ENCODE measurements around the gene TWSG1.
"Not testable (repeated sequence)": the region's sequence is repeated elsewhere in the genome, so short reads cannot be mapped to it uniquely, and the experiment has no call there.

The TWSG1 gene

DNA sequence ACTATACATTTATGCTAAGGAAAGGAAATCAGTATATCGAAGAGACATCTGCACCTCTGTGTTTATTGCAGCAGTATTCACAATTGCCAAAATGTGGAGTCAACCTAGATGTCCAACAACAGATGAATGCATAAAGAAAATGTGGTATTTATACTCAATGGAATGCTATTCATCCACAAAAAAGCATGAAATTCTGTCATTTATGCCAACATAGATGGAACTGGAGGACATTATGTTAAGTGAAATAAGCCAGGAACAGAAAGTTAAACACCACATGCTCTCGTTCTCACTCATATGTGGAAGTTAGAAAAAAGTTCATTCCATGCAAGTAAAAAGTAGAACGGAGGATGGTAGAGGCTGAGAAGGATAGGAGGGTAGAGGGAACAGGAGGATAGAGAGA lies 59.5 kb downstream of the TWSG1 start:
- no peak for DNase-seq

- no peak for DNase-seq
These were observed 65.6 kb downstream of the TWSG1 start for GRCh38 chr18:9400197-9400596.

- DNase-seq, result no peak
These were observed 66.6 kb downstream of the TWSG1 start for GRCh38 chr18:9401176-9401575.

DNA sequence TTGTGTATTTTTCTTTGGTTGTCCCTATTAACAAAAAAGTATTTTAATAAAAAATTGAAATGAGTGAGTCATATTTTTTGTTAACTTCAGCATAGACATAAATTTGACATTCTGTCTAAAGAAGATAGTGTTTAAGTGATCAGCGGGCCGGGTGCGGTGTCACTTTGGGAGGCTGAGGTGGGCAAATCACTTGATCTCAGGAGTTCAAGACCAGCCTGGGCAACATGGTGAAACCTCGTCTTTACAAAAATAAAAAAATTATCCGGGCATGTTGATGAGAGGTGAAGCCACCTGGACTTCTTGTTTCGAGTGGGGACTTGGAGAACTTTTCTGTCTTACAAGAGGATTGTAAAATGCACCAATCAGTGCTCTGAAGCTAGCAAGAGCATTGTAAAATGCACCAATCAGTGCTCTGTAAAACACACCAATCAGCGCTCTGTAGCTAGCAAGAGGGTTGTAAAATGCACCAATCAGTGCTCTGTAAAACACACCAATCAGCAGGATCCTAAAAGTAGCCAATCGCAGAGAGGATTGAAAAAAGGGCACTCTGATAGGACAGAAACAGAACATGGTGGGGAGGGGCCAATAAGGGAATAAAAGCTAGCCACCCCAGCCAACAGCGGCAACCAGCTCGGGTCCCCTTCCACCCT lies 67.9 kb downstream of the TWSG1 start:
- not testable (repeated sequence) for DNase-seq

DNA sequence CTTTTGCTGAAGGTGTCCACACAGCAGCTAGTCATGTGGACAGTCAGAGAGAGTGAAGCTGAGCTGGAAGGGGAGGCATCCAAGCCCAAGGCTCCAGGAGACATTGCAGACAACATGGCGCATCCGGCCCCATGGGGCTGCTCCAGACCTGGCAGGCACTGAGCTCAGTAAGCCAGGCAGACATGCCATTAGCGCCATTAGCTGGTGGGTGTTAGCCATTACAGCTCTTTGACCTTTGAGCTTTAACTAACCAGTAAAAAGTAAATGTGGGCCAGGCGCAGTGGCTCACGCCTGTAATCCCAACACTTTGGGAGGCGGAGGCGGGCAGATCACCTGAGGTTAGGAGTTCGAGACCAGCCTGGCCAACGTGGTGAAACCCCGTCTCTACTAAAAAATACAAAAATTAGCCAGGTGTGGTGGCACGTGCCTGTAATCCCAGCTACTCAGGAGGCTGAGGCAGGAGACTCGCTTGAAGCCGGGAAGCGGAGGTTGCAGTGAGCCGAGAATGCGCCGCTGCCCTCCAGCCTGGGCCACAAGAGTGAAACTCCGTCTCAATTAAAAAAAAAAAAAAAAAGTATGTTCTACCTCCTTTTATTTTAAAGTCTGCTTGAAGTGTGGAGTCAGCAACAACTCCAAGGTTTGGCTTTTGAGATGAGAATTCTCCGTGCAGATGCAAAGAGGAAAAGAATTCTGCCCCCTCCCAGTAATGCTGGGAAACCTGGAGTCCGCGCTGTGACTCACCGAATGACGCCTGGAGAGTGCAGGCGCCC lies 69.4 kb downstream of the TWSG1 start:
- DNase-seq, result no peak

GRCh38 chr18:9404565-9405060 lies 70.0 kb downstream of the TWSG1 start:
- no peak for DNase-seq

DNA sequence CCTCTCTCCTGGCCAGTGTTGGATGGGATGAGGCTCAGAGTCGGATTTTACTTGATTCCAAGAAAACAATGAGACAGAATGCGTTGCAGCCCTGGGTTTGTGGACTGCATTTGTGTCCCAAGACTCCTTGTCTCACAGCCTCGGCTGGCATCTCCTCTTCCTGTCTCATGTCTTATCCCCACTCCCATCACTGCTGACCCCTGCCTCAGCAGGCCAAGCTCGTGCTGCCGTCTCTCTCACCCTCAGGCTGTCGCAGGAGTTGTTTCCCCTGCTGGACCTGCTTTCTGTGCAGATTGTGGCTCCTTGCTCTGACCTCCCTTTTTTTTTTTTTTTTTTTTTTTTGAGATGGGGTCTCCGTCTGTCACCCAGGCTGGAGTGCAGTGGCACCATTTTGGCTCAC lies 70.6 kb downstream of the TWSG1 start:
- no peak for DNase-seq

DNA sequence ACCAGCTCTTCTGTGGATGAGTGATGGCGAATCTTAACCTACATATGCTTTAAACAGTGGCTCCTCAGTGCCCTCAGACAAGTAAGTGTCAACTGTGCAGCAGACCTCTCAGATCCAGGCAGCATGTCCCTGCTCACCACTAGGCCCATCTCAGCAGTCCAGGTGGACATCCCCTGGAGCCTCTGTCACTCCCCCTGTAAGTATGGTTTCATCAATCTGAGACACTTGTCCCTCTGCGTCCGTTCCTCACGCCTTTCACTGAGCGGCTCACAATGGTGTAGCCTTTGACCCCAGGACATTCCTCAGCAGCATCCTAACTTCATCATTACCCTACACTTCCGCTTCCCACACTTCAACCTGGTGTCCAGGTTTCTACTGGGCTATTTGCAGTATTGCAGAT lies 71.4 kb downstream of the TWSG1 start:
- DNase-seq, result no peak

DNA sequence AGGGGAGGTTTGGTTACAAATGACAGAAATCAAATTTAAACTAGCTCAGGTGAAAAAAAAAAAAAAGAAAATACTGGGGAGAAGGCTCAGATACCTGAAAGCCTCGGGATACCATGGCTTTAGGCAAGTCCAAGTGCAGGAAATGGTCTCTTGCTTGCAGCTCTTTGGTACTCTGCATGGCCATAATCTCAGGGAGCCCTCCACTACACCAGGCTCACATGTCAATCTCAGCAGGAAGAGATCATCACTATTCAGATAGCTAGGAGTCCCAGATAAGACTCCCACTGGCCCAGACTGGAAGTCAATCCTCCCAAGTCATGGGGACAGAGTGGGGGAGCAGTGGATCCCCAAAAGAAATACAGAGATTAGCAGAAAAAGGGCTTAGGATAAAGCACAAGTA lies 75.9 kb downstream of the TWSG1 start:
- no peak for DNase-seq

- DNase-seq, result no peak
These were observed 79.0 kb downstream of the TWSG1 start for GRCh38 chr18:9413576-9413975.

GRCh38 chr18:9416563-9417072 lies 82.0 kb downstream of the TWSG1 start:
- no peak for DNase-seq

DNA sequence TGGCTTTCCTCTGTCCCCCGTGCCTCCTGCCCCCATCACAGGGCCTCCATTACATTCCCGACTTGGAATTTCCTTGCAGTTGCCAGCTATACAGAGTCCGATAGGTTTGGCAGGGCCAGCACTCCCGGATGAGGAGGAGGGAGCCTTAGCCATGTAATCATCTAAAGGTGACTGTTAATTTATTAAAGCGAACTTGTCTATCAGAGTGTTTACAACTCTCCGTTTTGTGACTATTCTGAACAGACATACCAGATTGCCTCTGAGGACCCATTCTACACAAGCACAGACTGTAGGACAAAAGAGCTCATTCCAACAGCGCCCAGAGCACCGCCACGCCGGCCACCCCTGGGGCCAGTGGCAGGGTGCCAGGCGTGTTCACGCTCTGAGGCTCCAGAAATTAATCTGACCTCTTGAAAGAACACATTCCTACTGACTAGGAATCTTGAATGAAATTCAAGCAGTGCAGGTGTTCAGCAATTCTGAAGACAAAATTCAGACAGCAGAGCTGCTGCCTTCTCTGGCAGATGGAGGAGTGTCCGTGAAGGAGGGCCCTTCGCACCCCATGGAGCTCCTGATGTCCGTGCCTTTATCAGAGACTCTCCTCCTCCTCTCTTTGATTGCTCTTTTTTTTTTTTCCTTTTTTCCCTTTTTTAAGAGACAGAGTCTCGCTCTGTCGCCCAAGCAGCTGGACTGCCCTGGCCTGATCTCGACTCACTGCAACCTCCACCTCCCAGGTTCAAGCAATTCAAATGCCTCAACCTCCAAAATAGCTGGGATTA lies 82.7 kb downstream of the TWSG1 start:
- DNase-seq, result no peak

- no peak for DNase-seq
These were observed 83.6 kb downstream of the TWSG1 start for GRCh38 chr18:9418047-9418690.

DNA sequence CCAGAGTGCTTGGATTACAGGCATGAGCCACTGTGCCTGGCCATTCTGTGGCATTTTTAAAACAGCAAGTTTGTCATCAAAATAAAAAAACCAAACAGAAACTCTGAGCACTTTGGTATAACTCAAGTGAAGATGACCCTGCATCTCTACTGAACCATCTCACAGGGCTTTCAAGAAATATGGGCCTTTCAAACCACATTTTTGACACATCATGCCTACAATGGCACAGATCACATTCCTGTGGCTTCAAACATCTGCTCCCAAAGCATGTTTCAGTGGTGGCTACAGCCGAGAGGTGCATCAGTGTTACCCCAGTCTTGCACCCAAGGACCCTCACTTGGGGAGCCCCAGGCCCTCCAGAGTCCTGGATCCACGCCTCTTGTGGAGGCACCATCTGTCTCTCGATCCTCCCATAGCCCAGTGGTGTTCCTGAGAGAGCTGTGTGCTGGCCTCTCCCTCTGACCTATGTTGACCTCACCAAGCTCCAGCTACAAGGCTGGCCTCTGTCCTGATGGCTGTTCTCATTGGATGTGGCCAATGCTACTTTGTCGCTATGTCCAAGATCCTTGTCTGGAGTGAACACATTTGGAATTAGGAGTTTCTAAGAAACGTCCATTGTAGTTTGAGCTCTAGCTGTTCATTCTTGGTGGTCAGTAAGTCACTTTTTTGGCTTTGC lies 85.5 kb downstream of the TWSG1 start:
- DNase-seq, result no peak

GRCh38 chr18:9421096-9421900 lies 86.7 kb downstream of the TWSG1 start:
- no peak for DNase-seq

GRCh38 chr18:9421901-9422327 lies 87.3 kb downstream of the TWSG1 start:
- no peak for DNase-seq

DNA sequence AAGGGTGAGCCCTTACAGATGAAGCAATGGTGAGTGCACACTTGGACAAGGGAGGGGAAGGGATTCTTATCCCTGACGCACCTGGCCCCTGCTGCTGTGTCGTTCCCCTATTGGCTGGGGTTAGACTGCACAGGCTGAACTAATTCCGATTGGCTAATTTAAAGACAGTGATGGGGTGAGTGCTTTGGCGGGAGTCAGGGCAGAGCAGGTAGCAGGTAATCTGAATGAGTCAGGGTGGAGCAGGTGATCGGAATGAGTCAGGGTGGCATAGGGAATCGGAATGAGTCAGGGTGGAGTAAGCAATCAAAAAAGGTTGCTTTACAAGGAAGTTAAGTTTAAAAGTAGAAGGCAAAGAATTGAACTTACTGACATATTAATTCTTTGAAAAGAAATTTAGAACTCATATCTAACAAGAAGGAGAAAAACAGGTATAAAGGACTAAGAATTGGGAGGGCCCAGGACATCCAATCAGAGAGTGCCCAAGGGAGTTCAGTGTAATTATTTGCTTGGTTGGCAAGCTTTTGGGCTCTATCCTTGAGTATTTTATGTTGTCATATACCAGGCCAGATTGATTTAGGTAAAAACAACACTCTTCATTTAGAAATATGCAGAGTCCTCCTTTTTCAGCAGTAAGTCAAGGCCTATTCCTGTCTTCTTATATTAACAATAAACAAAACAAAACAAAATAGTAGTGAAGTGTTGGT lies 88.4 kb downstream of the TWSG1 start:
- DNase-seq, result no peak

GRCh38 chr18:9423648-9424047 lies 89.1 kb downstream of the TWSG1 start:
- DNase-seq, result not testable (repeated sequence)

DNA sequence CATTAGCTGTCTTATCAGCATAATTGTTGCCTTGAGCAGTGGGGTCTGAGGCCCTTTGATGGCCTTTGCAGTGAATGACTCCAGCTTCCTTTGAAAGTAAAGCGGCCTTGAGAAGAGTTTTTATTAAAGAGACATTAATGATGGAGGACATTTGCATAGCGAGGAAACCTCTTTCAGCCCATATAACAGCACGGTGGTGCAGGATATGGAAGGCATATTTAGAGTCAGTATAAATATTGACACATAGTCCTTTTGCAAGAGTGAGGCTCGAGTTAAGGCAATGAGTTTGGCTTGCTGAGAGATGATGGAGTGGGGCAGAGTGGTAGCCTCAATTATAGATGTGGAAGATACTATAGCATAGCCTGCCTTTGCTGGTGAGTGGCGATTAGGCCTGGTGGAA lies 89.7 kb downstream of the TWSG1 start:
- not testable (repeated sequence) for DNase-seq

DNA sequence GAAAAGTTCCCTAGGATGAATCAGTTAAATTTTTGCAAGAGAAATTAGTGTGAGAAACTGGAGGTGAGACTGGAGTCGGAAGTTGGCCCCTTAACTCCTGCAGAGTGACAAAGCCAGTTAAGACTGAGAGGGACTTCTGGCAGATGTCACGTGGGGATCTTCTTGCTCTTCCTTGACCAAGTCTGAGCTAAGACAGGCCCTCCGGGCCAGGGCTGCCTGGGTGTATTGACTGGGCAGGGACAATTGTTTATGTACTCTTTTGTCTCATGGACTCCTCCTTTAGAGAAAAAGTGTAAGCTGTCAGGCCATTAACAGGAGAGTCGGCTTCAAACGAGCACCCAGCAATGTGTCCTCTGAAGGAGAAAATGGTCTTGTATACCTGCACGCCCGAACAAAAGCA lies 92.2 kb downstream of the TWSG1 start:
- no peak for DNase-seq

DNA sequence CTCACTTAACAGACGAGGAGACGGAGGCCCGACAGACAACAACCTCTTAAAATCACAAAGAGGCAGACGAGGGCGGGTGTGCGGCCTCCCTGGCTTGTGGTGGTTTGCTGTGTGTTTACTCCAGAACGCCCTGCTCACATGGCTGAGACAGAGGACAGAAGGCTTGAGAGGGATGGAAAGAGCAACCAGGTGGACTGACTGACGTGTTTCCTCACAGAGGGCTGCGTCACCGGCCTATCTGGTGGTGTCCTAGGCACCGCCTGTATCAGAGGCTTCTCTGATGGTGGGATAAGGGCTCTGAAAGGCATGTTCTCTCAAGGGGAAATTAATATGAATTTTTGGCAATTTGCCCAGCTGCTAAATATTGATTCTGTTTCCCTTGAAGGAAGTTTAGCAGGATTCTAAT lies 93.7 kb downstream of the TWSG1 start:
- no peak for DNase-seq

Measured in NCI-H1048 (cell line).